GM18867 (cell line): ENCODE measurements around the gene GTF2I.
"Not testable (repeated sequence)": the region's sequence is repeated elsewhere in the genome, so short reads cannot be mapped to it uniquely, and the experiment has no call there.

Source experiments
- ATAC-seq: cut with Tn5 transposase; IDR thresholded peaks from one replicate; pipeline ENCODE4 v1.9.1; 2021; ENCODE audit warnings: mild to moderate bottlenecking, moderate library complexity; ENCODE audit not compliant: unreplicated experiment

Gene GTF2I

GRCh38 chr7:74709880-74710671 is 52.6 kb downstream of the GTF2I start:
- no peak for ATAC-seq

- ATAC-seq = no peak
These were observed 56.0 kb downstream of the GTF2I start for GRCh38 chr7:74713567-74713966.

DNA sequence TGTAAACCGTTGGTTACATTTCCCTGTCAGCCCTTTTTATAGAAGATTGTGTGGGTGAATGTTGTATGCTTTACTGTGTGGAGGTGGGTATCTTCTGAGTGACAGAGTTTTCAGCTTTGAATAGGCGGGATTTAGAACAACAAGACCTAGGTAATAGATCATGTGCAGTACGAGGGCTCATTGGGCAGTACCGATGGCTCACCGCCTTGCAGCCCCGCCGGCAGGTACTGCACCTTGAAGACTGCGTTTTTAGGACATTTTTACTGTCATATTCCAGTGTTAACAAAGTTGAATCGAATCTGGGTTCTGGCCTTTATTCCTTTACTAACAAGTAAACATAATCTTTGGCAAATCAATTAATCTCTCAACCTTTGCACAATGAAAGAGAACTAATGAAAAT is 60.4 kb downstream of the GTF2I start:
- ATAC-seq = no peak

GRCh38 chr7:74718336-74718735 is 60.8 kb downstream of the GTF2I start:
- no peak for ATAC-seq

DNA sequence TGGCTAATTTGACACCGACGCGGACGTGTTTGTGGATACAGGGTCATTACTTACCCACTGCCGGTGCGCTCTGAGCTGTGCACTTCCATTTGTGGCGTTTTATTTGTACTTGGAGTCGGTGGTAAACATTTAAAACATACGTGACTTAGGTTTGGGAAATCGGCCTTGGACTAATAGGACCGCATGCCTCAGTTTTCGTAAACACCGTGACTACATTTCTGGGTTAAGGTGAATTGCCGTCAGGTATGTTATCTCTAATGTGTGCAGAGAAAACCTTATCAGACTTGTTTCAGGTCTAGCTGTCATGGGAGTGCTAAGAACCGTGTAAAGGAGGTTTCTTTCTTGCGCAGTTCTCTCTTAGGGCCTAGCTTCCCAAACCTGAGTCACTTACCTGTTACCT is 64.6 kb downstream of the GTF2I start:
- ATAC-seq = no peak

DNA sequence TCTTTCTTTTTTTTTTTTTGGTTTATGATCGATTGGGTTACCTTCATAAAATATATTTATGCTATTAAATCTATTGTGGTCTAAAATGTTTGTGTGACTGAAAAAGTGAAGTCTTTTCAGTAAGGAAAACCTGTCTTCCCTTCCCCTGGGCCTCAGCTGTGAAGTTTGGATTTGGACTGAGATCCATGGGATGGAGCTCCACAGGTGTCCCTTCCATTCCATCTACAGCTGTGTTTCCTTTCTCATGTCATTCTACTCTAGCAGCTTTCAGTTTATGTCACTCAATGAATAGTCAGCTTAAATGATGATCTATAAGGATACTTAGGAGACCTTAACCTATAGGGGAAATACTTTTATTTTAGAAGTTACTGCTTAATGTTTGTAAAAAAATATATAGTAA is 68.3 kb downstream of the GTF2I start:
- no peak for ATAC-seq

DNA sequence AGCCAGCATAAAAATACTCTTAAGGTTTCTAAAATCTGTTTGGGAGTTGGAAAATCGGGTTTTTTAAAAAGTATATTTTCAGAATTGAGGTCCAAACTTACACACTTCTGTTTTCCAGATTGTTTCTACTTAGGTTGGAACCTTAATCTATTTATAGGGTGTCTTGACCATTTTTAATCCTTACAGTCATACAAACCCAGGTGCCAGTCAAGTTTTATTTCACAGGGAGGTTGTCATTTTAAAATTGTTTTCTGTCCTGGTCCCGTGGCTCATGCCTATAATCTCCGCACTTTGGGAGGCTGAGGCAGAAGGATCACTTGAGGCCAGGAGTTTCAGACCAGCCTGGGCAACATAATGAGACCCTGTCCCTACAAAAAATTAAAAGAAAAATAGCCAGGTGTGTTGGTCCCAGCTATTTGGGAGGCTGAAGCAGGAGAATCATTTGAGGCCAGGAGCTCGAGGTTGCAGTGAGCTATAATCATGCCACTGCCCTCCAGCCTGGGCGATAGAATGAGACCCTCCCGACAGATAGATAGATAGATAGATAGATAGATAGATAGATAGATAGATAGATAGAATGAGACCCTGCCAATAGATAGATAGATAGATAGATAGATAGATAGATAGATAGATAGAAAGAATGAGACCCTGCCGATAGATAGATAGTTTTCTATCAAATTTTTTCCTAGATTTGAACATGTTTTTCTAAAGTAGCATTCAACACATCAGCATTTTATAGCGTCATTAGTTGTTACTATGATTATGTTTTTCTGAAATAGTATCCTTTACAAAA is 69.0 kb downstream of the GTF2I start:
- no peak for ATAC-seq

- not testable (repeated sequence) for ATAC-seq
These were observed 71.2 kb downstream of the GTF2I start for GRCh38 chr7:74728686-74729085.

- not testable (repeated sequence) for ATAC-seq
These were observed 72.7 kb downstream of the GTF2I start for GRCh38 chr7:74730186-74730585.

- not testable (repeated sequence) for ATAC-seq
These were observed 82.6 kb downstream of the GTF2I start for GRCh38 chr7:74739974-74740703.

DNA sequence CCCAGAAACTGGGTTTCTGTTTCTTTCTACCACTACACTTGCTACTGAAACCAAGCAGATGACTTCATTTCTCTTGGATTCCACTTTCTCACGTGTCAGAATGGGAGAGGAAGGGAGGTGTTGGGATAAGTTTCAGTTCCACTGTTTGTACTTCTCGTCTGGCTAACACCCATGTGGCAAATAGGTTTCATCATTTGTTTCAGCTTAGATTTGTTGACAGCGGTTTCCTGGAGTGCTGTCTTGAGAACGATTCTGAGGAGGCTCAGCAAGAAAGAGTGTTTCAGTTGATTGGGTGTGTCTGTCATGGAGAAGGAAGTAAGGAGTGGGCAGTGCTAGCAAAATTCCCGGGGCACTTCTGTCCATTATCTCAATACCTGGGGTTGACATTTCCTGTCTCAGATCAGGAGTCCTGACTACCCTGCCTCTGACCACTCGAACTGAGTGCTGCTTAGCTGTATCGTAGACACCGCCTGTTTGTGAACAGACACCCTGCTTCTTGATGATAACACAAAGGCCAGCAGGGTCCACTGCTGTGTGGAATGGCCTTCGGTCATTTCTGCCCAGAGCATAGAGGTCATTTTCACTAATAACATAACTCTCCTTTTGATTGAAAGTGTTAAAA is 86.5 kb downstream of the GTF2I start:
- not testable (repeated sequence) for ATAC-seq

- ATAC-seq = not testable (repeated sequence)
These were observed 96.5 kb downstream of the GTF2I start for GRCh38 chr7:74753921-74754482.

GRCh38 chr7:74756673-74757072 is 99.2 kb downstream of the GTF2I start:
- not testable (repeated sequence) for ATAC-seq

DNA sequence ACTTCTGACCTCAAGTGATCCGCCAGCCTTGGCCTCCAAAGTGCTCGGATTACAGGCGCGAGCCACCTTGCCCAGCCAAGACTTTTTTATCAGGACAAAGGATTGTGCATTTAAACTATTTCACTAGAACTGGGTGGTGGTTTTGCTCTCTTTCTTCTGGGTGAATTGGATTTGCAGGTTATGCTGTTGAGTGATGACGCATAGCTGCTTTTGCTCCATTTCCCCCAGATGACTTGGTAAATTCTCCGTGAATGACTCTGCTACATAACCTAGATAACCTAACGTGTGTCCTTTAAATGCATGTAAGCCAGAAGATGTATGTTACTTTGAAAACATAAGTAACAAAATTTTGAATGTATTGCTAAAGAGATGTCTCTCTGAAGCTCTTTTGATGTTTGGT is 100.8 kb downstream of the GTF2I start:
- not testable (repeated sequence) for ATAC-seq

GRCh38 chr7:74758982-74759381 is 101.5 kb downstream of the GTF2I start:
- ATAC-seq = not testable (repeated sequence)

GRCh38 chr7:74765205-74765918 is 107.8 kb downstream of the GTF2I start:
- not testable (repeated sequence) for ATAC-seq

DNA sequence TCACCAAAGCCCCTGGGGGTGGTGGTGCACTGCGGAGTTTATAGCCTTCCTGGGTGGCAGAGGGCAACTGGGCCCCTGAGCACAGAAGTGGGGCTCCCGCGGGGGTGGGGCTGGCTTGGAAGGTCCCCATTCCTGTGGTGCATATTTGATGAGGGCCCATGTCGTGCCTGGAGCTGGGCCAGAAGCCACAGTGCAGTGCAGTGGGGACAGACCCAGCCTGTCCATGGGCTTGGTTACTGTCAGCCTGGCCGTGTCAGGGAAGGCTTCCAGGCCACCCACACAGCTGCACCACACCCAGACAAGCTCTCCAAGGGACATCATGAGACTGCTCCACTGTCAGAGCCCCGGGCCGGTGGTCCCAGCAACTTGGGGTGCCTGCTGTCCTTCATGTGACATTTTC is 109.0 kb downstream of the GTF2I start:
- ATAC-seq = peak; percentile 27

- ATAC-seq = not testable (repeated sequence)
These were observed 109.5 kb downstream of the GTF2I start for GRCh38 chr7:74766991-74767390.

GRCh38 chr7:74770062-74770461 is 112.5 kb downstream of the GTF2I start:
- not testable (repeated sequence) for ATAC-seq

- not testable (repeated sequence) for ATAC-seq
These were observed 114.6 kb downstream of the GTF2I start for GRCh38 chr7:74772093-74772492.
